ENCODE data around the gene PCDHGB3.

GRCh38 chr5:141411575-141411974 is 41.5 kb downstream of the PCDHGB3 start:
- TF ChIP-seq POLR2A (IDR thresholded peaks at IDR 0.05; ENCODE audit: low read depth, low read length) (no peak), POLR2AphosphoS5 (IDR thresholded peaks at IDR 0.05; ENCODE audit: low read depth, low read length) (no peak)

All from GM12892 (cell line).